Airway epithelial cell (primary cell): ENCODE measurements around the gene FUOM. TPM values are rescaled to one million over a fixed set of nuclear protein-coding genes. Genes with fewer than 3 reads are reported as not detected.

Experiments
- total RNA-seq: library from RNA; depleted of rRNA; stranded (reverse); fragments of >200 nt; gene quantifications from 2 replicates; pipeline ENCODE4 v1.2.3, GENCODE V29; 2015

FUOM gene
- total RNA-seq: 37.2 and 37.5 TPM in 2 replicates

GRCh38 chr10:133357285-133358161 is at the start of gene FUOM:
FUOM (minus strand) TSS chr10:133358019; CDS start chr10:133358007, 12 bp downstream.

GRCh38 chr10:133394064-133394663 is 36.3 kb upstream of the FUOM start, which contains the start of gene MTG1:
MTG1 (plus strand) TSS chr10:133394157; CDS start chr10:133394221, 64 bp downstream.

GRCh38 chr10:133379152-133379800 is 21.5 kb upstream of the FUOM start, which contains the start of gene PAOX:
PAOX (plus strand) TSS chr10:133379262; CDS start chr10:133379317, 55 bp downstream.

GRCh38 chr10:133373174-133374090 is 15.6 kb upstream of the FUOM start, which contains the start of gene ECHS1:
ECHS1 (minus strand) TSS chr10:133373354; CDS start chr10:133373333, 21 bp downstream.

GRCh38 chr10:133336577-133337369 is 21.0 kb downstream of the FUOM start, which contains the start of gene CALY:
CALY (minus strand) TSS chr10:133336896; CDS start chr10:133328989, 7,907 bp downstream.

GRCh38 chr10:133308421-133309099 is 49.3 kb downstream of the FUOM start, which contains the start of the genes TUBGCP2 and ZNF511:
TUBGCP2 (minus strand) TSS chr10:133308872; CDS start chr10:133302941, 5,931 bp downstream.
ZNF511 (plus strand) TSS chr10:133308914; CDS start chr10:133308944, 30 bp downstream.

Other genes starting within 250 kb of the FUOM start
- gene KNDC1, start 197.8 kb downstream of the FUOM start, total RNA-seq: 0.09 TPM in 1 of 2 replicates, not detected in the other
- not detected in 2 replicates for gene UTF1, start 127.8 kb downstream of the FUOM start, total RNA-seq
- gene VENTX, start 120.2 kb downstream of the FUOM start, total RNA-seq: not detected in 2 replicates
- 26.9 and 30.5 TPM in 2 replicates for gene ADAM8, start 81.2 kb downstream of the FUOM start, total RNA-seq
- 45.8 and 56.9 TPM in 2 replicates for gene TUBGCP2, start 49.1 kb downstream of the FUOM start, total RNA-seq
- gene ZNF511, start 49.1 kb downstream of the FUOM start, total RNA-seq: 24.4 and 29.0 TPM in 2 replicates
- not detected in 2 replicates for gene CALY, start 21.1 kb downstream of the FUOM start, total RNA-seq
- not detected in 2 replicates for gene PRAP1, start 10.6 kb downstream of the FUOM start, total RNA-seq
- gene ECHS1, start 15.3 kb upstream of the FUOM start, total RNA-seq: 97.7 and 102 TPM in 2 replicates
- gene PAOX, start 21.2 kb upstream of the FUOM start, total RNA-seq: 1.3 and 5.0 TPM in 2 replicates
- 18.1 and 19.1 TPM in 2 replicates for gene MTG1, start 36.1 kb upstream of the FUOM start, total RNA-seq
- gene SPRN, start 66.6 kb upstream of the FUOM start, total RNA-seq: not detected in 2 replicates
- gene SCART1, start 95.9 kb upstream of the FUOM start, total RNA-seq: 0.51 and 0.63 TPM in 2 replicates
- gene CYP2E1, start 169.3 kb upstream of the FUOM start, total RNA-seq: not detected in 2 replicates
- gene SYCE1, start 207.6 kb upstream of the FUOM start, total RNA-seq: not detected in 2 replicates